Liver (tissue), 9 donors: ENCODE measurements around the gene CITED2. TPM values are rescaled to one million over a fixed set of nuclear protein-coding genes. Genes with fewer than 3 reads are reported as not detected.
"Not testable (repeated sequence)": the region's sequence is repeated elsewhere in the genome, so short reads cannot be mapped to it uniquely, and the experiment has no call there.

ENCODE experiments used
- DNase-seq: peaks from one replicate; pipeline ENCODE4 v3.0.0-alpha.2; 2017; ENCODE audit warnings: low spot score
- H3K27ac ChIP-seq, 2 donors: one replicate each; pipeline ENCODE4 v1.7.0; 2013; ENCODE audit warnings: inconsistent platforms in 2 of 2, low read length in 2 of 2, control low read depth in 1 of 2, low read depth in 1 of 2, mild to moderate bottlenecking in 1 of 2
- H3K27me3 ChIP-seq, 4 donors: one replicate each; pipeline versions ENCODE4 v1.6.1 to v1.7.0; 2013; ENCODE audit warnings: low read length in 3 of 4, inconsistent platforms in 1 of 4, mild to moderate bottlenecking in 1 of 4, moderate library complexity in 1 of 4; ENCODE audit not compliant: control insufficient read depth in 4 of 4, insufficient read depth in 4 of 4
- H3K36me3 ChIP-seq, 4 donors: one replicate each; pipeline versions ENCODE4 v1.6.1 to v1.7.0; 2013; ENCODE audit warnings: low read length in 3 of 4, mild to moderate bottlenecking in 3 of 4, low read depth in 1 of 4, moderate library complexity in 1 of 4; ENCODE audit not compliant: control insufficient read depth in 4 of 4, insufficient read depth in 3 of 4
- H3K4me1 ChIP-seq, 4 donors: one replicate each; pipeline versions ENCODE4 v1.6.1 to v1.7.0; 2013; ENCODE audit warnings: low read length in 3 of 4, mild to moderate bottlenecking in 3 of 4, moderate library complexity in 1 of 4; ENCODE audit not compliant: control insufficient read depth in 4 of 4, insufficient read depth in 4 of 4
- H3K4me3 ChIP-seq, 3 donors: one replicate each; pipeline versions ENCODE4 v1.6.1 to v1.7.0; 2013; ENCODE audit warnings: low read length in 3 of 3, control low read depth in 1 of 3, low read depth in 1 of 3, mild to moderate bottlenecking in 1 of 3
- H3K9ac ChIP-seq, 2 donors: one replicate each; pipeline ENCODE4 v1.7.0; 2013; ENCODE audit warnings: low read length in 2 of 2, mild to moderate bottlenecking in 2 of 2, moderate library complexity in 2 of 2, control low read depth in 1 of 2, low read depth in 1 of 2
- H3K9me3 ChIP-seq, 4 donors: one replicate each; pipeline versions ENCODE4 v1.6.1 to v1.7.0; 2013; ENCODE audit warnings: low read length in 3 of 4; ENCODE audit not compliant: control insufficient read depth in 4 of 4
- ATF3 ChIP-seq: IDR thresholded peaks from 2 replicates; pipeline ENCODE4 v1.6.1; 2016; ENCODE audit warnings: antibody characterized with exemption
- CTCF ChIP-seq: fragments of 150-350 bp; IDR thresholded peaks from 2 replicates; pipeline ENCODE4 v1.5.1; 2017; ENCODE audit warnings: improper control_type of control experiment, low read depth, low read length; ENCODE audit not compliant: missing input control
- EGR1 ChIP-seq, 2 donors: IDR thresholded peaks; 2 replicates each; pipeline ENCODE4 v1.6.1; 2016 to 2018; ENCODE audit warnings: antibody characterized with exemption in 2 of 2, low read depth in 2 of 2
- FOXA1 ChIP-seq: IDR thresholded peaks from 2 replicates; pipeline ENCODE4 v1.6.1; 2016; ENCODE audit warnings: antibody characterized with exemption
- FOXA2 ChIP-seq: IDR thresholded peaks from 2 replicates; pipeline ENCODE4 v1.6.1; 2016; ENCODE audit warnings: antibody characterized with exemption
- HNF4A ChIP-seq, 2 donors: conservative IDR thresholded peaks; 2 replicates each; pipeline ENCODE4 v1.6.1; 2016; ENCODE audit warnings: antibody characterized with exemption in 2 of 2, mild to moderate bottlenecking in 2 of 2
- JUND ChIP-seq, 2 donors: IDR thresholded peaks; 2 replicates each; pipeline ENCODE4 v1.6.1; 2016; ENCODE audit warnings: antibody characterized with exemption in 2 of 2
- MAX ChIP-seq: IDR thresholded peaks from 2 replicates; pipeline ENCODE4 v1.6.1; 2016; ENCODE audit warnings: antibody characterized with exemption
- NR2F2 ChIP-seq: IDR thresholded peaks from 2 replicates; pipeline ENCODE4 v1.6.1; 2016; ENCODE audit warnings: antibody characterized with exemption
- REST ChIP-seq: IDR thresholded peaks from 2 replicates; pipeline ENCODE4 v1.6.1; 2016; ENCODE audit warnings: antibody characterized with exemption, mild to moderate bottlenecking
- RXRA ChIP-seq, 2 donors: IDR thresholded peaks; 2 replicates each; pipeline ENCODE4 v1.6.1; 2017 to 2018; ENCODE audit warnings: antibody characterized with exemption in 2 of 2, mild to moderate bottlenecking in 1 of 2
- TAF1 ChIP-seq: conservative IDR thresholded peaks from 2 replicates; pipeline ENCODE4 v1.6.1; 2016; ENCODE audit warnings: antibody characterized with exemption, mild to moderate bottlenecking
- ZBTB33 ChIP-seq: IDR thresholded peaks from 2 replicates; pipeline ENCODE4 v1.6.1; 2016; ENCODE audit warnings: antibody characterized with exemption
- WGBS: extraction: QIAGEN DNeasy Blood & Tissue Kit; methylation state at CpG from one replicate; pipeline ENCODE4 v1.1.7; 2013; 5-methylcytosine and 5-hydroxymethylcytosine counted together
- polyA plus RNA-seq, 2 donors: library from polyadenylated mRNA; stranded (reverse) in 1 of 2; unstranded in 1 of 2; fragments of 200-250 nt in 1 of 2; fragments of >200 nt in 1 of 2; fragmentation: Nextera tagmentation in 1 of 2; extraction: Ambion mirVana in 1 of 2; gene quantifications; one replicate each; pipeline versions ENCODE4 v1.2.1 to v1.2.3, GENCODE V29; 2013 to 2015
- total RNA-seq, 2 donors: library from RNA; depleted of rRNA; stranded (reverse); fragments of >200 nt; gene quantifications; one replicate each; pipeline ENCODE4 v1.2.3, GENCODE V29; 2014
- donor health status: healthy.
- donor health status: healthy.
- donor health status: healthy.
- donor health status: healthy.
- donor health status: healthy.

The CITED2 gene
- total and polyA plus RNA-seq, 4 donors = 9.9 to 57.1 (median 22.5) TPM

GRCh38 chr6:139363123-139363522 lies 11.3 kb downstream of the CITED2 start:
- not testable (repeated sequence) for H3K27me3 ChIP-seq, H3K27ac ChIP-seq, H3K9ac ChIP-seq, H3K4me1 ChIP-seq, H3K4me3 ChIP-seq, H3K36me3 ChIP-seq, DNase-seq, H3K9me3 ChIP-seq
- WGBS = 70% methylated on average over 1 of the region's 1 CpG

GRCh38 chr6:139361211-139361610 lies 13.2 kb downstream of the CITED2 start:
- H3K9ac ChIP-seq = no peak overlapping the region
- no peak overlapping the region for H3K27ac ChIP-seq
- no peak for DNase-seq
- H3K27me3 ChIP-seq = no peaks in the 10 kb centered on the region
- no peak overlapping the region for H3K4me3 ChIP-seq
- no peaks in the 10 kb centered on the region for H3K36me3 ChIP-seq
- peaks cover 0 to 4% (median 0%) of the 10 kb centered on the region in 4 donors for H3K4me1 ChIP-seq
- TF ChIP-seq HNF4A (conservative IDR thresholded peaks at IDR 0.05) (no peak), REST (no peak), RXRA (IDR thresholded peaks at IDR 0.05) (no peak)
- 77% methylated on average over 2 of the region's 2 CpGs for WGBS
- peaks cover 0 to 3% (median 0%) of the 10 kb centered on the region in 4 donors for H3K9me3 ChIP-seq

GRCh38 chr6:139356924-139357323 lies 17.5 kb downstream of the CITED2 start:
- WGBS = 61% methylated on average over 2 of the region's 2 CpGs

GRCh38 chr6:139355777-139356445 lies 18.5 kb downstream of the CITED2 start:
- Histone ChIP-seq H3K9ac (no peak overlapping the region), H3K4me3 (no peak overlapping the region), H3K27ac (no peak overlapping the region), H3K27me3 (no peaks in the 10 kb centered on the region), H3K36me3 (no peaks in the 10 kb centered on the region), H3K4me1 (peaks cover 0 to 2% (median 0%) of the 10 kb centered on the region in 4 donors), H3K9me3 (peaks cover 0 to 3% (median 0%) of the 10 kb centered on the region in 4 donors)
- DNase-seq = no peak
- WGBS = 97% methylated on average over 7 of the region's 7 CpGs
- TF ChIP-seq FOXA2 (no peak), JUND (IDR thresholded peaks at IDR 0.05) (no peak), FOXA1 (no peak), EGR1 (IDR thresholded peaks at IDR 0.05; ENCODE audit: low read depth in 2 of 2) (no peak), NR2F2 (no peak), ZBTB33 (no peak), TAF1 (no peak), MAX (no peak), CTCF (no peak), RXRA (IDR thresholded peaks at IDR 0.05) (no peak), HNF4A (conservative IDR thresholded peaks at IDR 0.05) (no peak)

More at GRCh38 chr6:139356924-139357323, 17.5 kb downstream of the CITED2 start:
- H3K9ac ChIP-seq = no peak overlapping the region
- H3K27me3 ChIP-seq = no peaks in the 10 kb centered on the region
- no peak for DNase-seq
- no peak overlapping the region for H3K4me3 ChIP-seq
- peaks cover 0 to 3% (median 0%) of the 10 kb centered on the region in 4 donors for H3K9me3 ChIP-seq
- H3K27ac ChIP-seq = no peak overlapping the region
- H3K4me1 ChIP-seq = peaks cover 0 to 2% (median 0%) of the 10 kb centered on the region in 4 donors
- no peaks in the 10 kb centered on the region for H3K36me3 ChIP-seq
- TF ChIP-seq RXRA (IDR thresholded peaks at IDR 0.05) (no peak), HNF4A (conservative IDR thresholded peaks at IDR 0.05) (peak in 1 of 2 donors; percentile 6), ATF3 (no peak)
